K562 (cell line): ENCODE data around the gene TRAF7. TPM values are rescaled to one million over a fixed set of nuclear protein-coding genes. Genes with fewer than 3 reads are reported as not detected.

Experiments used
- ATAC-seq: fragments of 200-7000 bp; cut with Tn5 transposase; 3 replicates; pipeline ENCODE4 v1.9.1; 2020; ENCODE audit warnings: moderate library complexity
- BruUV-seq: library from RNA; stranded (reverse); fragments of 400-500 nt; replicated peaks from 2 replicates; lab custom pipeline; 2021; lab: Mats Ljungman, UMichigan
- CTCF ChIA-PET: fragments of 300-600 bp; formaldehyde crosslinking; extraction: SDS; loops from one replicate; lab custom pipeline; 2021; ENCODE audit warnings: low intra/inter-chr PET ratio; lab: Yijun Ruan, JAX
- POLR2A ChIA-PET: fragments of 300-600, 350-650 bp; sonication (Branson Sonifier 250); formaldehyde crosslinking; extraction: SDS; loops from one replicate; lab custom pipeline; 2021; ENCODE audit warnings: antibody characterized with exemption, inconsistent platforms; lab: Yijun Ruan, JAX
- DNase-seq, 4 experiments: peaks; one replicate each; pipeline versions ENCODE4 v3.0.0 to v3.0.0-alpha.2; 2011 to 2018; ENCODE audit warnings: low spot score in 3 of 4, mixed read lengths in 3 of 4; ENCODE audit errors: extremely low read depth in 1 of 4
- FAIRE-seq: peaks from 2 replicates; lab custom pipeline; 2011; peaks lifted over from hg19 to GRCh38; lab: Jason Lieb, UNC
- H2AFZ ChIP-seq: 2 replicates; pipeline ENCODE4 v1.6.0; 2011; ENCODE audit warnings: low read depth, low read length, control low read depth, inconsistent platforms
- H3K27ac ChIP-seq: fragments of 200-600 bp; 3 replicates; pipeline ENCODE4 v1.8.0; 2011; ENCODE audit warnings: low read depth, mild to moderate bottlenecking, control low read depth, inconsistent platforms, low read length, moderate library complexity, mixed read lengths; ENCODE audit errors: extremely low read depth
- H3K27me3 ChIP-seq, 2 experiments: fragments of 300-600 bp in 1 of 2; 2 replicates in 1 of 2; 3 replicates in 1 of 2; pipeline versions ENCODE4 v1.6.0 to v1.8.0; 2011; ENCODE audit warnings: inconsistent platforms in 2 of 2, low read length in 2 of 2, mild to moderate bottlenecking in 1 of 2, mixed read lengths in 1 of 2, moderate library complexity in 1 of 2; ENCODE audit not compliant: control insufficient read depth in 2 of 2, insufficient read depth in 2 of 2
- H3K36me3 ChIP-seq: fragments of 300-600 bp; 3 replicates; pipeline ENCODE4 v1.8.0; 2011; ENCODE audit warnings: mild to moderate bottlenecking, low read length, inconsistent platforms; ENCODE audit not compliant: control insufficient read depth, insufficient read depth
- H3K4me1 ChIP-seq, 2 experiments: fragments of 200-600 bp in 1 of 2; replicated peaks in 1 of 2; 2 replicates in 1 of 2; 3 replicates in 1 of 2; pipeline versions ENCODE4 v1.5.1 to v1.8.0; 2011; ENCODE audit warnings: inconsistent platforms in 2 of 2, low read length in 2 of 2, mild to moderate bottlenecking in 1 of 2, mixed read lengths in 1 of 2, moderate library complexity in 1 of 2; ENCODE audit not compliant: control insufficient read depth in 2 of 2, insufficient read depth in 2 of 2
- H3K4me2 ChIP-seq: 2 replicates; pipeline ENCODE4 v1.6.1; 2011; ENCODE audit warnings: low read length, control low read depth, inconsistent platforms, mixed read lengths; ENCODE audit not compliant: insufficient read depth
- H3K4me3 ChIP-seq: fragments of 200-600 bp; sonication (generic), shearing (Covaris generic); 2 replicates; pipeline ENCODE4 v1.5.1; 2016; ENCODE audit warnings: control low read depth, inconsistent platforms
- H3K79me2 ChIP-seq: fragments of 200-600 bp; 3 replicates; pipeline ENCODE4 v1.8.0; 2011; ENCODE audit warnings: low read length, inconsistent platforms; ENCODE audit not compliant: control insufficient read depth, insufficient read depth
- H3K9ac ChIP-seq, 2 experiments: 2 replicates each; pipeline versions ENCODE4 v1.6.0 to v1.6.1; 2011; ENCODE audit warnings: low read depth in 2 of 2, low read length in 2 of 2, control low read depth in 1 of 2, inconsistent platforms in 1 of 2, mild to moderate bottlenecking in 1 of 2, mixed read lengths in 1 of 2; ENCODE audit not compliant: insufficient read depth in 1 of 2
- H3K9me1 ChIP-seq: one replicate; pipeline ENCODE4 v1.6.0; 2011; ENCODE audit warnings: inconsistent platforms, mild to moderate bottlenecking, low read length, moderate library complexity; ENCODE audit not compliant: control insufficient read depth, insufficient read depth
- H3K9me3 ChIP-seq: replicated peaks from 2 replicates; pipeline ENCODE4 v1.5.1; 2011; ENCODE audit warnings: low read depth, low read length, inconsistent platforms; ENCODE audit not compliant: control insufficient read depth, insufficient read depth
- H4K20me1 ChIP-seq: replicated peaks from 2 replicates; pipeline ENCODE4 v1.6.1; 2011; ENCODE audit warnings: low read length, inconsistent platforms, mixed read lengths; ENCODE audit not compliant: control insufficient read depth, insufficient read depth
- EGR1 ChIP-seq: fragments of 450-650 bp; conservative IDR thresholded peaks from 2 replicates; pipeline ENCODE4 v1.6.1; 2017; ENCODE audit warnings: mild to moderate bottlenecking
- MYNN ChIP-seq, 2 experiments: sonication (generic); formaldehyde crosslinking in 1 of 2; IDR thresholded peaks; 2 replicates each; pipeline versions ENCODE4 v1.5.0 to v1.6.1; 2016 to 2020; ENCODE audit warnings: antibody characterized with exemption in 1 of 2, missing genetic modification reagents in 1 of 2
- NRF1 ChIP-seq, 2 experiments: fragments of 450-650 bp; IDR thresholded peaks in 1 of 2; conservative IDR thresholded peaks in 1 of 2; 2 replicates each; pipeline ENCODE4 v1.6.1; 2014; ENCODE audit warnings: mild to moderate bottlenecking in 2 of 2
- RBM22 ChIP-seq: fragments of 200-400 bp; formaldehyde crosslinking; IDR thresholded peaks from 2 replicates; pipeline ENCODE4 v1.6.1; 2018; ENCODE audit warnings: low read length, low read depth; ENCODE audit not compliant: poor library complexity, severe bottlenecking
- RFX1 ChIP-seq: fragments of 450-650 bp; IDR thresholded peaks from 2 replicates; pipeline ENCODE4 v1.6.1; 2016; ENCODE audit warnings: mild to moderate bottlenecking, moderate library complexity
- SIN3A ChIP-seq, 2 experiments: fragments of 150-350 bp in 1 of 2; IDR thresholded peaks; 2 replicates each; pipeline ENCODE4 v1.6.1; 2011 to 2016; ENCODE audit warnings: borderline replicate concordance in 2 of 2, low read depth in 2 of 2, low read length in 2 of 2, mild to moderate bottlenecking in 2 of 2, moderate library complexity in 2 of 2; ENCODE audit not compliant: control insufficient read depth in 1 of 2
- TSC22D4 ChIP-seq: fragments of 450-650 bp; IDR thresholded peaks from 2 replicates; pipeline ENCODE4 v1.6.1; 2016; ENCODE audit warnings: missing genetic modification characterization, missing biosample characterization, control low read depth
- ZNF134 ChIP-seq: fragments of 250-450 bp; sonication (Bioruptor Pico); conservative IDR thresholded peaks from 2 replicates; pipeline ENCODE4 v1.4.0; 2020
- ZNF24 ChIP-seq: fragments of 450-650 bp; IDR thresholded peaks from 2 replicates; pipeline ENCODE4 v1.6.1; 2016
- ZNF436 ChIP-seq: fragments of 250-450, 450-650 bp; sonication (Bioruptor Pico); formaldehyde crosslinking; IDR thresholded peaks from 2 replicates; pipeline ENCODE4 v1.7.0; 2020; ENCODE audit warnings: mild to moderate bottlenecking
- ZNF766 ChIP-seq: fragments of 200-800 bp; sonication (Bioruptor generic); conservative IDR thresholded peaks from 2 replicates; pipeline ENCODE4 v1.6.1; 2016; ENCODE audit warnings: missing genetic modification characterization, missing compliant biosample characterization
- ZNF778 ChIP-seq: fragments of 450-650 bp; formaldehyde crosslinking; IDR thresholded peaks from 2 replicates; pipeline ENCODE4 v1.4.0; 2020; ENCODE audit warnings: mild to moderate bottlenecking, moderate library complexity
- WGBS: fragments of 100-300 bp; shearing (Covaris generic); methylation state at CpG from one replicate; pipeline ENCODE4 v1.1.6; 2016; ENCODE audit warnings: low coverage, mixed read lengths; ENCODE audit not compliant: insufficient coverage; ENCODE audit errors: missing lambda C conversion rate; 5-methylcytosine and 5-hydroxymethylcytosine counted together
- in situ Hi-C: fragments of 300-500 bp; cut with MboI; formaldehyde crosslinking; loops from 4 replicates; pipeline ENCODE4 v1.15.0; 2018; ENCODE audit warnings: inconsistent platforms, mixed read lengths
- intact Hi-C: fragments of 100-400 bp; cut with micrococcal nuclease; formaldehyde crosslinking; loops from 2 replicates; pipeline ENCODE4 v1.14.2; 2022
- polyA plus RNA-seq, 8 experiments: library from polyadenylated mRNA; depleted of rRNA in 4 of 8; stranded (reverse) in 5 of 8; unstranded in 3 of 8; fragments of >200 nt; fragmentation: Nextera tagmentation in 2 of 8; fragmentation: Illumina TruSeq in 1 of 8; extraction: Ambion mirVana in 2 of 8; extraction: Trizol in 1 of 8; gene quantifications; 2 replicates each; pipeline versions ENCODE4 v1.2.1 to v1.2.3, GENCODE V29; 2011 to 2014; ENCODE audit warnings: inconsistent platforms in 1 of 8, missing spikeins in 1 of 8
- total RNA-seq, 7 experiments: library from RNA; depleted of rRNA in 6 of 7; stranded (reverse); fragments of >200 nt in 6 of 7; fragmentation: Illumina TruSeq in 2 of 7; extraction: Trizol in 2 of 7; gene quantifications; 2 replicates each; pipeline versions ENCODE4 v1.2.1 to v1.2.3, GENCODE V29; 2011 to 2021; ENCODE audit warnings: low replicate concordance in 1 of 7
- TF ChIP-seq, protein P1 (sequence below): fragments of 450-650 bp; IDR thresholded peaks from 2 replicates; pipeline ENCODE4 v1.6.1; 2016
- TF ChIP-seq, protein P2 (sequence below): fragments of 200-800 bp; sonication (Bioruptor generic); IDR thresholded peaks from 2 replicates; pipeline ENCODE4 v1.6.1; 2017; ENCODE audit warnings: missing genetic modification characterization, missing compliant biosample characterization

The TRAF7 gene
- total and polyA plus RNA-seq, 9 of the 15 experiments (the other 6 are each of a cell fraction or from before 2014, with no cell fraction given), result 1.1 to 113 (median 41.6) TPM

- intact Hi-C loops (no loop called here), in situ Hi-C loops (no loop called here)
- no peak overlapping the region for H2AFZ ChIP-seq
- peaks cover 21% of the 10 kb centered on the region for H4K20me1 ChIP-seq
- H3K9ac ChIP-seq, result peak overlapping the region; percentile 87 to 99
- H3K4me1 ChIP-seq, result peaks cover 27 to 83% of the 10 kb centered on the region in 2 experiments
- no peak for ATAC-seq
- DNase-seq, result peak in 1 of 4 experiments; percentile 56
- peaks cover 55% of the 10 kb centered on the region for H3K79me2 ChIP-seq
- H3K27ac ChIP-seq, result peak overlapping the region; percentile 42; the same call in 1 of the 3 replicates
- TSS peak; percentile 77 for BruUV-seq
- H3K9me1 ChIP-seq, result no peaks in the 10 kb centered on the region
- no peaks in the 10 kb centered on the region for H3K9me3 ChIP-seq
- peak overlapping the region; percentile 85 for H3K4me3 ChIP-seq
- WGBS, result 14% methylated on average over 19 of the region's 19 CpGs
- H3K36me3 ChIP-seq, result peaks cover 50% of the 10 kb centered on the region; the same call in 2 of the 3 replicates
- ChIA-PET CTCF (no interaction called here), POLR2A (interaction anchor here (0.6 to 1.7 kb wide), 8 partner anchors 9 to 200 kb away, joined by 3 to 8 read pairs (median 4); partner anchors contain the start of gene E4F1)
- no peaks in the 10 kb centered on the region for H3K27me3 ChIP-seq
- peak overlapping the region; percentile 87 for H3K4me2 ChIP-seq
- FAIRE-seq, result peak; percentile 86
- no peak for TF ChIP-seq EGR1
- TF ChIP-seq ZNF766 (CRISPR knock-in tag), result no peak
- no peak for TF ChIP-seq ZNF134 (CRISPR knock-in tag)
- TF ChIP-seq RBM22, result no peak
- peak in 1 of 2 experiments; percentile 57; a peak in 2 of 4 replicates for TF ChIP-seq SIN3A (IDR thresholded peaks at IDR 0.05; ENCODE audit: borderline replicate concordance in 2 of 2, control insufficient read depth in 1 of 2, low read depth in 2 of 2, low read length in 2 of 2)
- peak in 1 of 2 experiments; percentile 23; a peak in 2 of 4 replicates for TF ChIP-seq NRF1 (conservative IDR thresholded peaks at IDR 0.05 in 1 of 2, IDR thresholded peaks at IDR 0.05 in 1 of 2)
- TF ChIP-seq, protein P1, sequence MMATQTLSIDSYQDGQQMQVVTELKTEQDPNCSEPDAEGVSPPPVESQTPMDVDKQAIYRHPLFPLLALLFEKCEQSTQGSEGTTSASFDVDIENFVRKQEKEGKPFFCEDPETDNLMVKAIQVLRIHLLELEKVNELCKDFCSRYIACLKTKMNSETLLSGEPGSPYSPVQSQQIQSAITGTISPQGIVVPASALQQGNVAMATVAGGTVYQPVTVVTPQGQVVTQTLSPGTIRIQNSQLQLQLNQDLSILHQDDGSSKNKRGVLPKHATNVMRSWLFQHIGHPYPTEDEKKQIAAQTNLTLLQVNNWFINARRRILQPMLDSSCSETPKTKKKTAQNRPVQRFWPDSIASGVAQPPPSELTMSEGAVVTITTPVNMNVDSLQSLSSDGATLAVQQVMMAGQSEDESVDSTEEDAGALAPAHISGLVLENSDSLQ, result peak; percentile 97
- TF ChIP-seq ZNF778 (CRISPR knock-in tag), result no peak
- TF ChIP-seq TSC22D4, result no peak
- no peak for TF ChIP-seq MYNN (IDR thresholded peaks at IDR 0.05)
- no peak for TF ChIP-seq MYNN (CRISPR knock-in tag; IDR thresholded peaks at IDR 0.05)
- TF ChIP-seq, protein P2, sequence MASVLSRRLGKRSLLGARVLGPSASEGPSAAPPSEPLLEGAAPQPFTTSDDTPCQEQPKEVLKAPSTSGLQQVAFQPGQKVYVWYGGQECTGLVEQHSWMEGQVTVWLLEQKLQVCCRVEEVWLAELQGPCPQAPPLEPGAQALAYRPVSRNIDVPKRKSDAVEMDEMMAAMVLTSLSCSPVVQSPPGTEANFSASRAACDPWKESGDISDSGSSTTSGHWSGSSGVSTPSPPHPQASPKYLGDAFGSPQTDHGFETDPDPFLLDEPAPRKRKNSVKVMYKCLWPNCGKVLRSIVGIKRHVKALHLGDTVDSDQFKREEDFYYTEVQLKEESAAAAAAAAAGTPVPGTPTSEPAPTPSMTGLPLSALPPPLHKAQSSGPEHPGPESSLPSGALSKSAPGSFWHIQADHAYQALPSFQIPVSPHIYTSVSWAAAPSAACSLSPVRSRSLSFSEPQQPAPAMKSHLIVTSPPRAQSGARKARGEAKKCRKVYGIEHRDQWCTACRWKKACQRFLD (CRISPR knock-in tag), result no peak
- TF ChIP-seq RFX1, result no peak
- TF ChIP-seq ZNF24, result no peak
- no peak for TF ChIP-seq ZNF436 (CRISPR knock-in tag)
These were observed 57.1 kb downstream of the TRAF7 start for GRCh38 chr16:2212362-2213324.
